HG03045 (cell line): Measurements from ENCODE around the gene ATP6V0E2.
"Not testable (repeated sequence)": the region's sequence is repeated elsewhere in the genome, so short reads cannot be mapped to it uniquely, and the experiment has no call there.

Experiments
- ATAC-seq: cut with Tn5 transposase; IDR thresholded peaks from one replicate; pipeline ENCODE4 v1.9.1; 2021; ENCODE audit warnings: mild to moderate bottlenecking, moderate library complexity; ENCODE audit not compliant: unreplicated experiment

The ATP6V0E2 gene

GRCh38 chr7:149912126-149912525 lies 38.4 kb downstream of the ATP6V0E2 start:
- ATAC-seq: not testable (repeated sequence)

GRCh38 chr7:149926414-149926813 lies 52.6 kb downstream of the ATP6V0E2 start:
- not testable (repeated sequence) for ATAC-seq
